Measurements from ENCODE around the gene CECR2. TPM values are rescaled to one million over a fixed set of nuclear protein-coding genes. Genes with fewer than 3 reads are reported as not detected.
"Not testable (repeated sequence)": the region's sequence is repeated elsewhere in the genome, so short reads cannot be mapped to it uniquely, and the experiment has no call there.

Gene CECR2
- total RNA-seq, 1 experiment from 2014 or later, result not detected

DNA sequence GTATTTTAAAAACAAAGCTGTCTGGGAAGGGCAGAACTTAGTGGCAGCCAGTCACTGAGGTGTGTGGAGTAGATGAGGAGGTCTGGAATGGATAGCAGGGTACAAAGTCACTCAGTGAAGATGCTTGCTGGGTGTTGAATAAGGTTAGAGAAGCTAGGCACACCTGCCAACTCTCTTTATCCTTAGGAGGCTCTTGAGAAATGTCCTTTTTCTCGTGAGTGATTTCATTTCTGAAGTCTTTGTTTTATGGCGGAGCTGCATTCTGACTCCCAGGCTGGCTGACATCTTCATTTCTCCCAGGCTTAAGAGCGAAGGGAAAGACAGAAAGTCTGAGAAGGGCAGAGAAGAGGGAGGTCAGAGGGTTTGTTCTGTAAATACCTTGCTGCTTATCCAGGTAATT lies 31.0 kb downstream of the CECR2 start:
- no peaks in the 10 kb centered on the region for H3K4me1 ChIP-seq (replicated peaks)
- H3K27me3 ChIP-seq (replicated peaks), result no peaks in the 10 kb centered on the region; the same call in none of the 2 replicates
- no peaks in the 10 kb centered on the region for H3K36me3 ChIP-seq
- no peak overlapping the region for H3K4me3 ChIP-seq
- no peak for DNase-seq (ENCODE audit: low read depth in 1 of 2, low spot score in 2 of 2)
- H3K27ac ChIP-seq, result no peak overlapping the region
- no peaks in the 10 kb centered on the region for H3K9me3 ChIP-seq (replicated peaks)

DNA sequence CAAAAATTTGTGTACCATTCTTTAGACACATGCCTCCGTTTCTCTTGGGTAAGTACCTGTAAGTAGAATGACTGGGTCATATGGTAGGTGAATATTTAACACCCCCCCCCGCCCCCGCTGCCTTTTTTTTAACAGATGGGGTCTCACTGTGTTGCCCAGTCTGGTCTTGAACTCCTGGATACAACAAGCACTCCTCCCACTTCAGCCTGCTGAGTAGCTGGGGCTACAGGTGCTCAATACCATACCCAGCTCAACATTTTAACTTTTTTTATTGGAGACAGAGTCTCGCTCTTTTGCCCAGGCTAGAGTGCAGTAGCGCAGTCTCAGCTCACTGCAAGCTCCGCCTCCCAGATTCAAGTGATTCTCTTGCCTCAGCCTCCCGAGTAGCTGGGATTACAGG lies 32.5 kb downstream of the CECR2 start:
- no peak overlapping the region for H3K4me3 ChIP-seq
- H3K4me1 ChIP-seq (replicated peaks), result no peaks in the 10 kb centered on the region
- no peaks in the 10 kb centered on the region for H3K9me3 ChIP-seq (replicated peaks)
- no peaks in the 10 kb centered on the region; the same call in 1 of the 2 replicates for H3K27me3 ChIP-seq (replicated peaks)
- no peak overlapping the region for H3K27ac ChIP-seq
- no peaks in the 10 kb centered on the region for H3K36me3 ChIP-seq
- no peak for DNase-seq (ENCODE audit: low read depth in 1 of 2, low spot score in 2 of 2)

DNA sequence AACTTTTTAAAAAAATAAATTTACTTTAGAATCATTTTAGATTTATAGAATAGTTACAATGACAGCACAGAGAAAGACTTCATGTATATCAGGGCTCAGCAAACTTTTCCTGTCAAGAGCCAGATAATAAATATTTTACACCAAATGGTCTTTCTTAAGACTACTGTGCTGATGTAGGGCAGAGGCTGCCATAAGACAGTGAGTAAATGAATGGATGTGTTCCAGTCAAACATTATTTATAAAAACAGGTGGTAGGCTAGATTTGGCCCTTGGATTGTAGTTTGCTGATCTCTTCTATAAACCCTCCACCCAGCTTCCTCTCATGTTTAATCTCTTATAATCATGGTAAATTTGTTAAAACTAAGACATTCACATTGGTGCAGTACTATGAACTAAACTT lies 33.0 kb downstream of the CECR2 start:
- Histone ChIP-seq H3K9me3 (replicated peaks) (no peaks in the 10 kb centered on the region), H3K4me3 (no peak overlapping the region), H3K27ac (no peak overlapping the region), H3K27me3 (replicated peaks) (no peaks in the 10 kb centered on the region; the same call in 1 of the 2 replicates), H3K36me3 (no peaks in the 10 kb centered on the region), H3K4me1 (replicated peaks) (no peaks in the 10 kb centered on the region)
- no peak for DNase-seq (ENCODE audit: low read depth in 1 of 2, low spot score in 2 of 2)

DNA sequence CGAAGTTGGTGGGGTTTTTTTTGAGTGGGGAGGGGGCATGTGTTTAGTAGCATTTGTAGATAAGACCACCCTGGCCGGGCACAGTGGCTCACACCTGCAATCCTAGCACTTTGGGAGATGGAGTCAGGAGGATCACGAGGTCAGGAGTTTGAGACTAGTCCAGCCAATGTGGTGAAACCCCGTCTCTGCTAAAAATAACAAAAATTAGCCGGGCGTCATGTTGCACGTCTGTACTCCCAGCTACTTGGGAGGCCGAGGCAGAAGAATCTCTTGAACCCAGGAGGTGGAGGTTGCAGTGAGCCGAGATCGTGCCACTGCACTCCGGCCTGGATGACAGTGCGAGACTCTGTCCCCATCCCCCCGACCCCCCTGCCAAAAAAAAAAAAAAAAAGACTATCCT lies 34.6 kb downstream of the CECR2 start:
- H3K4me3 ChIP-seq, result no peak overlapping the region
- H3K36me3 ChIP-seq, result no peaks in the 10 kb centered on the region
- H3K4me1 ChIP-seq (replicated peaks), result no peaks in the 10 kb centered on the region
- H3K9me3 ChIP-seq (replicated peaks), result no peaks in the 10 kb centered on the region
- H3K27me3 ChIP-seq (replicated peaks), result no peaks in the 10 kb centered on the region; the same call in 1 of the 2 replicates
- H3K27ac ChIP-seq, result no peak overlapping the region
- DNase-seq (ENCODE audit: low read depth in 1 of 2, low spot score in 2 of 2), result no peak

DNA sequence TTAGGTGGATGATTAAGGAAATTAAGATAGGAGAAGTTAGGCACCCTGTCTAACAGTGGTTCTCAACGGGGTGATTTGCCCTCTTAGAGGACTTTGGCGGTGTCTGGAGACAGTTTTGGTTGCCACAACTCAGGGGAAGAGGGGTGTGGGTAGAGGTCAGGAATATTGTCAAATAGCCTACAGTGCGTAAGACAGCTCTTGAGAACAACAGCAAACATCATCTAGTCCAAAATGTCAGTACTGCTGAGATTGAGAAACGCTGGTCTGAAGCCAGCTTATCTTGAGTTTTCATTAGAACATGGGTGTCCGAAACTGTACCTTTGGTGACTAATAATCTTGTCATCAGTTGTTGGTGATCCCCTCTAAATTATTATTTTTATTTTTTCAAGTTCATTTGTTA lies 38.4 kb downstream of the CECR2 start:
- H3K27me3 ChIP-seq (replicated peaks), result no peaks in the 10 kb centered on the region; the same call in 1 of the 2 replicates
- H3K27ac ChIP-seq, result no peak overlapping the region
- no peak overlapping the region for H3K4me3 ChIP-seq
- DNase-seq (ENCODE audit: low read depth in 1 of 2, low spot score in 2 of 2), result no peak
- H3K9me3 ChIP-seq (replicated peaks), result no peaks in the 10 kb centered on the region
- H3K36me3 ChIP-seq, result no peaks in the 10 kb centered on the region
- H3K4me1 ChIP-seq (replicated peaks), result no peaks in the 10 kb centered on the region

DNA sequence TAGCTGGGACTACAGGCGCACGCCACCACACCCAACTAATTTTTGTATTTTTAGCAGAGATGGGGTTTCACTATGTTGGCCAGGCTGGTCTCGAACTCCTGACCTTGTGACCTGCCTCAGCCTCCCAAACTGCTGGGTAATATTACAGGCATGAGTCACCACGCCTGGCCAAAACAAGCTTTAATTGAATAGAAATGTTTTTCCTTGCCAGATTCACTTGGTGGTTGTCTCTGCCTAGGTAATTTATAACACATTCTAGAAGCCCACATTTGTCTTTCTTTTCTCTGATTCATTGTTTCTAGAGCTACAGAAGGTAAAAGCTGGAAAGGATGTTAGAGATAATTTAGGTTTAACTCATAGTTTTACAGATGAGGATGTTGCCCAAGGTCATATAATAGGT lies 41.3 kb downstream of the CECR2 start:
- Histone ChIP-seq H3K4me3 (no peak overlapping the region), H3K4me1 (replicated peaks) (no peaks in the 10 kb centered on the region), H3K27ac (no peak overlapping the region), H3K36me3 (no peaks in the 10 kb centered on the region), H3K27me3 (replicated peaks) (no peaks in the 10 kb centered on the region), H3K9me3 (replicated peaks) (no peaks in the 10 kb centered on the region)
- no peak for DNase-seq (ENCODE audit: low read depth in 1 of 2, low spot score in 2 of 2)

DNA sequence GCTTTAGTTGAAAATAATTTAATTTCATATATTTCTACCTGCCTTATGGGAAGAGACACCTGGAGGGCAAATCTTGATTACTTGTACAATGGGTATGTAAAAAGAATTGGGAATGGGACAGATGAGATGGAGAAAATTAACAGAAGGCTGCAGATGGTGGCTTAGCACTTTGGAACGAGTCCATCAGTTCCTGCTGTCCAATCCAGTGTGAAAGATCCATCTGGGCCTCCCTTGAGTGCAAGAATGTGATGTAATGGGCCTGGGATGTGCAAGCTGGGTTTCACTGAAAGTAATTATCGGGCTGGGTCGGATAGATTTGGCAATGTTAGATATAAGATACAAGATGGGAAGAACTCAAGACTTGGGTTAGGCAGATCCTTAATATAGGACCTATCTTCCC lies 42.0 kb downstream of the CECR2 start:
- H3K36me3 ChIP-seq, result no peaks in the 10 kb centered on the region
- DNase-seq (ENCODE audit: low read depth in 1 of 2, low spot score in 2 of 2), result no peak
- no peak overlapping the region for H3K4me3 ChIP-seq
- no peaks in the 10 kb centered on the region for H3K9me3 ChIP-seq (replicated peaks)
- no peaks in the 10 kb centered on the region for H3K4me1 ChIP-seq (replicated peaks)
- H3K27me3 ChIP-seq (replicated peaks), result no peaks in the 10 kb centered on the region
- no peak overlapping the region for H3K27ac ChIP-seq

DNA sequence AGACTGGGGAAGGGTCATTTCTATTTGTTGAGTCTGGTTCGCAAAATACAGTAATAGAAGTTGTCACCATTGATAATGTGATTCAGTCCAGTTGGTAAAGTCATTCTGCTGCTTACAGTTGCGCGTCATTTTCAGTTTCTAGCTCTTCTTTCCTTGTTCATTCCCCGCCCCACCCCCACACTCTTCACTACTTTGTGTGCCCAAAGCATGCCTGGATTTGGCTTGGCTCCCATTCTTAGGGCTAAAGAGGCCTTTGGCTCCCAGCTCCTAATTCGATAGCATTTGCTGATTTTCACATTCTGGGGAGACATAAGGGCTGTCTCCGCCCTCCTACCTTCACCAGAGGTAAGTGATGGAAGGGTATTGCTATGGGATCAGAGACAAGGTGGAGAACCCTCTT lies 43.0 kb downstream of the CECR2 start:
- H3K9me3 ChIP-seq (replicated peaks), result no peaks in the 10 kb centered on the region
- no peak for DNase-seq (ENCODE audit: low read depth in 1 of 2, low spot score in 2 of 2)
- no peak overlapping the region for H3K4me3 ChIP-seq
- no peak overlapping the region for H3K27ac ChIP-seq
- H3K4me1 ChIP-seq (replicated peaks), result no peaks in the 10 kb centered on the region
- no peaks in the 10 kb centered on the region for H3K27me3 ChIP-seq (replicated peaks)
- no peaks in the 10 kb centered on the region for H3K36me3 ChIP-seq

DNA sequence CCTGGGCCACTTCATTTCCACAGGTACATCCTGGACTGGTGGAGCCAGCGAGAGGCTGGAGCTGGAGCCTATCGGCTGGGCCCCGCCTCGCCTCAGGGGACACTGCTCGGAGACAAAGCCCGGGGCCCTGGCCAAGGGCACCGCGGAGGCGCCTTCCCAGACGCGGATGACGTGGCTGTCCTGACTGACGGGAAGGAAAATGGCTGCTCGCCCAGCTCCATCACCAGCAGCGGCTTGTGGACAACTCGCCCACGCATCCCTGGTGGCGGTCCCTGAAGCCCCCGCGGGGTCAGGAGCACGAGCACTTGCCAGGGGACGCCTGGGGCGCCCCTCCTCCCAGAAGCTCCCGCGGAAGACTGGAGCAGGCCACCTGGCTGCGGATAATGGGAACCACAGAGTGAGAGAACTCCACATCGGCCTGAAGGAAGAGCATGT lies 49.6 kb downstream of the CECR2 start:
- Histone ChIP-seq H3K36me3 (no peaks in the 10 kb centered on the region), H3K4me3 (no peak overlapping the region), H3K27ac (no peak overlapping the region), H3K9me3 (replicated peaks) (no peaks in the 10 kb centered on the region), H3K27me3 (replicated peaks) (peaks cover 7% of the 10 kb centered on the region; the same call in 1 of the 2 replicates), H3K4me1 (replicated peaks) (no peaks in the 10 kb centered on the region)
- DNase-seq (ENCODE audit: low read depth in 1 of 2, low spot score in 2 of 2), result no peak

DNA sequence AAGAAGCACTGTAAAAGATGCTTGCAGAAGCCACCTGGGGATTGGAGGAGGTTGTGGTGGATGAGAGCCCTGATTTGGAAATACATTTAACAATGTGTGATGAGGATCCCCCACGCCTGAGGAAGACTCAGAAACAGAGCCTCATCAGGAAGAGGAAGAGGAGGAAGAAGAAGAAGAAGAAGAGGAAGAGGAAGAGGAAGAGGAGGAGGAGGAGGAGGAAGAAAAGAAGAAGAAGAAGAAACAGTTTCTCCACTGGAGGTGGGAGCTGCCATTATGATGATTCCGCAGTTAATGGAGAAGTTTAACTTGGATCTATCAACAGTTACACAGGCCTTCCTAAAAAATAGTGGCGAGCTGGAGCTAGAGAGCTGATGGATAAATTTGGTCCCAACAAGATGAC lies 50.1 kb downstream of the CECR2 start:
- H3K36me3 ChIP-seq, result no peaks in the 10 kb centered on the region
- DNase-seq (ENCODE audit: low read depth in 1 of 2, low spot score in 2 of 2), result no peak
- peaks cover 7% of the 10 kb centered on the region; the same call in 1 of the 2 replicates for H3K27me3 ChIP-seq (replicated peaks)
- no peak overlapping the region for H3K27ac ChIP-seq
- H3K4me3 ChIP-seq, result no peak overlapping the region
- H3K4me1 ChIP-seq (replicated peaks), result no peaks in the 10 kb centered on the region
- no peaks in the 10 kb centered on the region for H3K9me3 ChIP-seq (replicated peaks)

DNA sequence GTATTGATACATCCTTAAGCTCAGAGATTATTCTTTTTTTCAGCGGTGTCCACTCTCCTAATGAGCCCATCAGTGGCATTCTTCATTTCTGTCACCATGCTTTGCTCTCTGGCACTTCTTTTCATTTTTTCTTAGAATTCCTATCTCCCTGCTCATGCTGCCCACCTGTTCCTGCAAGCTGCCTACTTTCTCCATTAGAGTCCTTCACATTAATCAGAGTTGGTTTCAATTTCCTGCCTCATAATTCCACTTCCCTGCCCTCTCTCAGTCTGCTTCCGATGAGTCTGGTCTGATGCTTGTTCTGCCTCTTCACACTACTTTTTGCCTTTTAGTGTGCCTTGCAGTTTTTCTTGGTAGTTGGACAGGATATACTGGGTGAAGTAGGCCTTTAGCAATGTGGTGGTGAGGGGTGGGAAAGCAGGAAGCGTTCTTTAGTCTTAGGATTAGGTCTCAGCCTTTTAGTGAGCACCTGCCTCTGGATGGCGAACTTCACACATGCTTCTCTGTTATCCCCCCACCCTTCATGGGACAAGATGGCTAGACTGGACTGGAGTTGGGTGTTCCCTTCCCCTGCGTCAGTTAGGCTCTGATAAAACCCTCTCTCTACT lies 53.6 kb downstream of the CECR2 start:
- H3K36me3 ChIP-seq, result no peaks in the 10 kb centered on the region
- no peaks in the 10 kb centered on the region for H3K4me1 ChIP-seq (replicated peaks)
- H3K27ac ChIP-seq, result no peak overlapping the region
- H3K9me3 ChIP-seq (replicated peaks), result no peaks in the 10 kb centered on the region
- H3K27me3 ChIP-seq (replicated peaks), result peaks cover 18% of the 10 kb centered on the region; the same call in 1 of the 2 replicates
- no peak overlapping the region for H3K4me3 ChIP-seq
- DNase-seq (ENCODE audit: low read depth in 1 of 2, low spot score in 2 of 2), result no peak

DNA sequence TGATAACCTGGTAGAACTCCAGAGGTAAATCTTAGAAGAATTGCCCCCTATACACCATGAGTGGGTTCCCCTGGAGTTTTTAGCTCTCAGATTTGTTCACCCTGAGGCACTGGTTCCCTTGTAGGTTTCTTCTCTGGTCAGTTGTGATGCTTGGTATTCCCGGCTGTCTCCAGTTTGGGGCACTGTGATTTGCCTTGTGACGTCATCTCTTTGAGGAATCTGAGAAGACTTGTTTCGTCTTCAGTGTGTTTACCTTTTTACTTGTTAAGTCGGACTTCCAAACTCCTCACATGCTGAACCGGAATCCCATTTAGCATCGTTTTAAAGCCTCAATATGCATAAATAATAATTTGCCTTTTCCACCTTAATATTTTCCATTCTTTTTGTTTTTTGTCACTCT lies 54.4 kb downstream of the CECR2 start:
- no peak for DNase-seq (ENCODE audit: low read depth in 1 of 2, low spot score in 2 of 2)
- Histone ChIP-seq H3K4me1 (replicated peaks) (no peaks in the 10 kb centered on the region), H3K4me3 (no peak overlapping the region), H3K9me3 (replicated peaks) (no peaks in the 10 kb centered on the region), H3K36me3 (no peaks in the 10 kb centered on the region), H3K27me3 (replicated peaks) (peaks cover 18% of the 10 kb centered on the region; the same call in 1 of the 2 replicates), H3K27ac (no peak overlapping the region)

DNA sequence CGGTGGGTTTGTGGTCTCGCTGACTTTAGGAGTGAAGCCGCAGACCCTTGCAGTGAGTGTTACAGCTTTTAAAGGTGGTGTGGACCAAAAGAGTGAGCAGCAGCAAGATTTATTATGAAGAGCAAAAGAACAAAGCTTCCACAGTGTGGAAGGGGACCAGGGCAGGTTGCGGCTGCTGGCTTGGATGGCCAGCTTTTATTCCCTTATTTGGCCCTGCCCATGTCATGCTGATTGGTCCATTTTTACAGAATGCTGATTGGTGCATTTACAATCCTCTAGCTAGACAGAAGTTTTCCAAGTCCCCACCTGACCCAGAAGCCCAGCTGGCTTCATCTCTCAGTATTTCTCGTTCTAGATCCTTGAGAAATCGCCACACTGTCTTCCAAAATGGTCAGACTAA lies 58.3 kb downstream of the CECR2 start:
- not testable (repeated sequence) for H3K36me3 ChIP-seq; H3K4me3 ChIP-seq; H3K4me1 ChIP-seq (replicated peaks); H3K27ac ChIP-seq; H3K9me3 ChIP-seq (replicated peaks); DNase-seq (ENCODE audit: low read depth in 1 of 2, low spot score in 2 of 2)
- H3K27me3 ChIP-seq (replicated peaks), result peaks cover 11% of the 10 kb centered on the region; the same call in 1 of the 2 replicates

DNA sequence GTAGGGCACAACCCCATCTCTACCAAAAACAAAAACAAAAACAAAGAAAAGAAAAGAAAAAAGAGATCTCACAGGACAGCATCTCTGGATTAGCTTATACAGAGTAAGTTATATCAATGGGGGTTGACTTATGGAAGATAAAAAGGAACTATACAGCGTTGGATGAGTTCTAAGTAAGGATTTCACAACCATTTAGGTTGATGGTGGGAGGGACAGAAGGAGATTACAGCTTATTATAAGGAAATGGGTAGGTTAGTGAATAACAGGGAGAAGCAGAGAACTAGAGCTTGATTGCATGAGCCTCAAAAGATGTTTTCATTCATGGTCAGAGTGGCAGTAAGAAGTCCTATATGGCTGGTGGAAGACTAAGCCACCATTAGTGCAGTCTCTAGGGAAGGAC lies 60.3 kb downstream of the CECR2 start:
- no peak overlapping the region for H3K4me3 ChIP-seq
- H3K27me3 ChIP-seq (replicated peaks), result peaks cover 15% of the 10 kb centered on the region; the same call in 1 of the 2 replicates
- H3K4me1 ChIP-seq (replicated peaks), result no peaks in the 10 kb centered on the region
- no peaks in the 10 kb centered on the region for H3K36me3 ChIP-seq
- H3K9me3 ChIP-seq (replicated peaks), result no peaks in the 10 kb centered on the region
- no peak for DNase-seq (ENCODE audit: low read depth in 1 of 2, low spot score in 2 of 2)
- no peak overlapping the region for H3K27ac ChIP-seq

DNA sequence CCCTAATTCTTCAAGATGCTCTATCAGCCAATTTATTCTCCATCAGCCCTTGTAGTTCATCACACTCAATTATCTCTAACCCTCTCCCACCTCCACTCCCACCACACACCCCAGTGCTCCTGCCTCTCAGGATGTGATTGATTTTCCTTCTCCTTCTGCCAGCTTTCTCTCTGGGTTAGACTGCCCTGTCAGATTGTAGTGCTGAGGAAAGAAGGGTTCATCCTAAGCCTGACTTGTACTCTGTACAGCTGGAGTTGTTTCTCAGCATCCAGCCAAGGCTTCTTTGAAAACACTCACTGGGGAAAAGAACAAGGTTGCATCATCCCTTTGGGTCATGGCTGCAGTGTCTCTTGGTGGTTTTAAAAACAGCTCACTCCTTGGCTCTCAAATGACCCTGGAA lies 61.2 kb downstream of the CECR2 start:
- H3K4me1 ChIP-seq (replicated peaks), result no peaks in the 10 kb centered on the region
- peaks cover 16% of the 10 kb centered on the region for H3K27me3 ChIP-seq (replicated peaks)
- no peaks in the 10 kb centered on the region for H3K9me3 ChIP-seq (replicated peaks)
- DNase-seq (ENCODE audit: low read depth in 1 of 2, low spot score in 2 of 2), result no peak
- no peaks in the 10 kb centered on the region for H3K36me3 ChIP-seq
- no peak overlapping the region for H3K4me3 ChIP-seq
- no peak overlapping the region for H3K27ac ChIP-seq
